SH-SY5Y (cell line): Measurements from ENCODE around the gene TMEM178B.

ENCODE experiments used
- GATA2 ChIP-seq: IDR thresholded peaks from 2 replicates; pipeline ENCODE4 v1.6.1; 2011; ENCODE audit warnings: mild to moderate bottlenecking, low read depth, low read length
- GATA3 ChIP-seq: IDR thresholded peaks from 2 replicates; pipeline ENCODE4 v1.6.1; 2011; ENCODE audit warnings: low read depth, mild to moderate bottlenecking, low read length, moderate library complexity

DNA sequence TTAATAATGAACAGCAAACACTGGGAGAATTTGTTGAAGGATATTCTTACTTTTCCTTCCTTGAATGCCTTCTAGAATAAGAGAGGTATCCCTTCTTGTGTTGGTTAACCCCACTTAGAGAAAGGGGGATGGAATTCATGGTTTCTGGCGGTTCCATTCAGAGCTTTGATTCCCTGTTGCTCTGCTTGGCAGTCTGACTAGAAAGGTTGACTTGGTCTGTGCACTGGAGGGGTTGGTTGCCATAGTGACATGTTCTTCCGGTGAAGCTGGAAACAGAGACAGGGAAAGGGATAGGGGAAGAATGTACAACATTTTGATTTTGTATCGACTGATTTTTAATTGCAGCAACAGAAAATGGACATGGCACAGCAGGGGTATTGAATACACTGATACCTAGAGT, 2.5 kb downstream of the TMEM178B start:
- TF ChIP-seq GATA2 = no peak
- no peak for TF ChIP-seq GATA3
